Amniotic epithelial cell (primary cell): ENCODE measurements around the gene SLC19A3.
"Not testable (repeated sequence)": the region's sequence is repeated elsewhere in the genome, so short reads cannot be mapped to it uniquely, and the experiment has no call there.

Source experiments
- DNase-seq: peaks from one replicate; pipeline ENCODE4 v3.0.0-alpha.2; 2010; ENCODE audit warnings: low read depth

Gene SLC19A3

DNA sequence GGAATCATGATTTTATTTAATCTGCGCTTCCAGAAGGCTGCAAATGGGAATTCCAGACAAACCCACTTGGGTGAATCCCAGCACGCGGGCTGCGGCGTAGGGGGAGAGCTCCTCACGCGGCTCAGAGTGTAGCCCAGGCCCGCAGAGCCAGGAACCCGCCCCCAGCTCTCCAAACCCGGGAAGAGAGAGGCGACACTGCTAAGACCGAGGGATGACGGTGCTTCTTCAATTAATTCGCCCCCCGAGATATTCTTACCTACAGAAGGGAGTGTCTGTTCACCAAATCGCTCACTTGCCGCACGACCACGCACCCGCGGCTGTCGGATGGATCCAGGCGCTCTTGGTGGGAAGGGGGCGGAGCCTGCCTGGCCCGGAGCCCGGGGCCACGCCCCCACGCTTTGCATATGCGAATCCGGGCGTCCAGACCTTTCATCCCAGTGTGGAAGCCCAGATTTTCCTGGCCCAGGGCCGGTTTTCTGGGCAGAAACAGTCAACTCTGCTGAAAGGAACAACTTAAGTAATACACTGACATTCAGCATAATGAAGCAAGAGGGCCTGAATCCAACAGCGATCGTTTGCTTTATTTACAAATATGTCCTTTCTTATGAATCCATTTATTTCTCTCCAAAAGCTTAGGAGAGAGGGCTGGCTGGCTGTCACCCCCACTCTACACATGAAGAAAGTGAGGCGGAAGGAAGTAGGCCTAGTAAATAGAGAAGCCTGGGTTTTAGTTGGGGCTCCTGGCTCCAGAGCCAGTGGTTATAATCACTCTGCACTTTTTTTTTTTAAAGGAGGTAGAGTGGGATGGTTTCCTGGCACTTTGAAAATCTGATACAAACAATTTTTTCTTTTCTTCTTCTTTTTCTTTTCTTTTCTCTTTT, at the start of gene SLC19A3:
Gene SLC19A3, minus strand, starts transcription at position 342 of the 881 bp plus-strand sequence. CDS start 15,710 bp downstream, outside the sequence.
- peak; percentile 91 for DNase-seq

GRCh38 chr2:227766373-227766883, 48.6 kb upstream of the SLC19A3 start:
- peak; percentile 62 for DNase-seq

DNA sequence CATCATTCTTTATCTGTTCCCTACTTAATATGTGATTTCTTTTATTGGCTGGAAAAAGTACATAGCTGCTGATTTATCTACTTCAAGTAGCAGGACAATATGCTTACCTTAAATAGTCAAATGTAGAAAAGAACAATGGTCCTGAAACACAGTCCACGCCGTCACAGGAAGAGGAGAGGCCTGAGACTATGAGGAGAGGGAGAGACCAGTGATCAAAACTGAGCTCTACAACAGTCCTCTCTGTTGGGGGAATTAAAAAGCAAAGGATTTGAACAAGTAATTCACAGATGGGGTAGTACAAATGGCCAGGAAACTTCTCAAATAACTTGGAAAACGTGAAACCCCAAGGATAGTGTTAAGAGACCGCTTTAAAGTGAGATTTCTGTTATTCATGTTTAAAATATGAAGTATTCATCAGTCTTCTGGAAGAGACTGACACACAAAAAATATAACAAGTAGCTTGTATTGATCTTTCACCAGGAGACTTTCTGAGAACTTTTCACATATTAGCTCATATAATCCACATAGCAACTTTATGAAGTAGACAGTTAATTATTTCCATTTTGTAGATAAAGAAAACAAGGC, 48.1 kb upstream of the SLC19A3 start:
- no peak for DNase-seq

GRCh38 chr2:227761740-227762476, 44.1 kb upstream of the SLC19A3 start:
- no peak for DNase-seq

DNA sequence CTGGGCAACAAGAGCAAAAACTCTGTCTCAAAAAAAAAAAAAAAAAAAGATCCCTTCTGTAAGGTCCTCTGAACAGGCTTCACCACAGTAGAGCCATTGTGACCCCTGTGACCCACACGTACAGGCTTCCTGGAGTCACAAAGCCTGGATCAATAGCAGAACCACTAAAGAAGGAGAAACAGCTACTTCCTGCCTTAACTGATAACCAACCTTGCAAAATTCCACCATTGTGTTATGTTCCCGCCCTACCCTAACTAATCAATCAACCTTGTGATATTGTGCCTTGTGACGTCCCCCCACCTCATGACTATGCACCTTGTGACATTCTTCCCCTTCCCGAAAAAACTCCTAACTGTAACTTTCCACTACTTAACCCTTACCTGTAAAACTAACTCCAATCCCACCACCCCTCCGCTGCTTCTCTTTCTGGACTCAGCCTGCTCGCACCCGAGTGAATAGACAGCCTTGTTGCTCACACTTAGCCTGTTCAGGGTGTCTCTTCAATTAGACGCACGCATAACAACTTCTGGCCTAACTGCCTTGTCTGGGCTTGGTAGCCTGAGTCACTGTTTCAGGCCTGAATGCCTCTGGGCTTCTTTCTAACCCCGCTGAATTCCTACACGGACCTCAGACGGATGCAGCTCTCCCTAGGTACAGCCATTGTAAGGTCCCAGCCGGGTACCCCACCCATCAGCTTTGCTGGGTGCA, 41.7 kb upstream of the SLC19A3 start:
- no peak for DNase-seq

- not testable (repeated sequence) for DNase-seq
These were observed 38.4 kb upstream of the SLC19A3 start for GRCh38 chr2:227756261-227756660.

DNA sequence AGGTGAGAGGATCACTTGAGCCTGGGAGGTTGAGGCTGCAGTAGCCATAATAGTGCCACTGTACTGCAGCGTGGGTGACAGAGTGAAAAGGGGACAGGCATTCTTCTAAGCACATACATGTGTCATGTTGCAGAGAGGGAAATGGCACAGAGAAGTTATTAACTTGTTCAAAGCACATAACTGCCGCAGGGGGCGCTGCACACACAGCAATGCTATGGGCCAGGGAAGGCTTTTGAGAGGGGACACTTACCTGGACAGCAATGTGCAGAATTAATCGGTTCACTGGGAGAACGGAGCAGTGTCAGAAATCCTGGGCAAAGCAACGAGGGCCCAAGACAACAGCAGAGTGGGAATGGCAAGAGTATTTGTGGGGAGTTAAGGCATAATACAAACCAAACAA, 30.3 kb upstream of the SLC19A3 start:
- DNase-seq: no peak

DNA sequence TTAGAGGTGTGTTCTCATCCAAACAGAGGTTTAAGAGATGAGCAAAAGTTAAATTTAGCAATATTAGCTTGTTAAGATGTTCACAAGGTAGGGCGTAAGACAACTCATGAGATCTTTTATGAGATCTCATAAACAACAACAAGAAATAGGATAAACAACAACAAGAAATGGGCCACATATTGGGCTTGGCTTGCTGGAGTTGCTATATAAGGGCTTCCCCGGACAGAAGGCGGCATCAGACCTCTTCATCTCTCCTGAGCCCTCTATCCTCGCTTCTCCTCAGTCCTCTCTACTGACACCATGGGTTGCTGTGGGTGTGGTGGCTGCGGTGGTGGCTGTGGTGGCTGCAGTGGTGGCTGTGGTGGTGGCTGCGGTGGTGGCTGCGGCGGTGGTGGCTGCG, 27.8 kb upstream of the SLC19A3 start, which contains the start of gene SCYGR8:
Gene SCYGR8, plus strand, starts transcription at position 301 of the 400 bp plus-strand sequence. Its CDS starts 0 bp downstream, at position 301.
- DNase-seq: no peak

DNA sequence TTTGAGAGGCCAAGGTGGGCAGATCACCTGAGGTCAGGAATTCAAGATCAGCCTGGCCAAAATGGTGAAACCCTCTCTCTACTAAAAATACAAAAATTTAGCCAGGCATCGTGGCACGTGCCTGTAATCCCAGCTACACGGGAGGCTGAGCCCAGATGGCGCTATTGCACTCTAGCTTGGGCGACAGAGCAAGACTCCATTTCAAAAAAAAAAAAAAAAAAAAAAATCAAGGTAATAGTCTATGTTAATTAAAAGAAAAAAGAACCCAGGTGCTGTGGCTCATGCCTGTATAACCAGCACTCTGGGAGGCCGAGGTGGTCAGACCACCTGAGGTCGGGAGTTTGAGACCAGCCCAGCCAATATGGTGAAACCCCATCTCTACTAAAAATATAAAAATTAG, 22.9 kb upstream of the SLC19A3 start:
- not testable (repeated sequence) for DNase-seq

GRCh38 chr2:227739351-227739750, 21.5 kb upstream of the SLC19A3 start:
- DNase-seq: no peak

- no peak for DNase-seq
These were observed 10.2 kb upstream of the SLC19A3 start, which contains the start of gene SCYGR7 for GRCh38 chr2:227728035-227728434. Gene SCYGR7 (plus strand): TSS chr2:227728335. CDS start chr2:227728335, 0 bp downstream.

GRCh38 chr2:227724394-227725039, 6.7 kb upstream of the SLC19A3 start, which contains the start of gene SCYGR6:
Gene SCYGR6 (minus strand): TSS chr2:227724757. CDS start chr2:227724757, 0 bp downstream.
- no peak for DNase-seq

DNA sequence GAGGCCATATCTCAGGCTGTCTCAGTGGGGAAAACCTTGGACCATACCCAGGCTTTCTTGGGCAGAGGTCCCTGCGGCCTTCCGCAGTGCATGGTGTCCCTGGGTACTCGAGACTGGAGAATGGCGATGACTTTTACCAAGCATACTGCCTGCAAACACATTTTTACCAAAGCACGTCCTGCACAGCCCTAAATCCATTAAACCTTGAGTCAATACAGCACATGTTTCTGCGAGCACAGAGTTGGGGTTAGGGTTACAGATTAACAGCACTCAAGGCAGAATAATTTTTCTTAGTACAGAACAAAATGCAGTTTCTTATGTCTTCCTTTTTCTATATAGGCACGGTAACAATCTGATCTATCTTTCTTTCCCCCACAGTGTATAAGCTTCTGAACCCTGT, 5.0 kb upstream of the SLC19A3 start:
- DNase-seq: not testable (repeated sequence)

- peak; percentile 27 for DNase-seq
These were observed 2.9 kb upstream of the SLC19A3 start for GRCh38 chr2:227720680-227721079.

GRCh38 chr2:227719641-227720040, 1.8 kb upstream of the SLC19A3 start:
- DNase-seq: peak; percentile 27

GRCh38 chr2:227716501-227716900, 1.3 kb downstream of the SLC19A3 start:
- DNase-seq: no peak

DNA sequence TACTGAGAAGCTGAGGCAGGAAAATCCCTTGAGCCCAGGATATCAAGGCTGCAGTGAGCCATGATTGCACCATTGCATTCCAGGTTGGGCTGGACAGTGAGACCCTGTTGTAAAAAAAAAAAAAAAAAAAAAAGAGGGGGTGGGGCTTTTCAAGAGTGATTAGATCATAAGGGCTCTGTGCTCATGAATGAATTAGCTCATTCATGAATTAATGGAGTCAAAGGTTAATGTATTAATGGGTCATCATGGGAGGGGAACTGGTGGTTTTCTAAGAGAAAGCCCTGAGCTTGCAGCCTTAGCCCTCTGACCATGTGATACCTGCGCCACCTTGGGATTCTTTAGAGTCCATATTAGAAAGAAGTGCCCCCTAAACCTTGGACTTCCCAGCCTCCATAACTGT, 4.5 kb downstream of the SLC19A3 start:
- peak; percentile 39 for DNase-seq

DNA sequence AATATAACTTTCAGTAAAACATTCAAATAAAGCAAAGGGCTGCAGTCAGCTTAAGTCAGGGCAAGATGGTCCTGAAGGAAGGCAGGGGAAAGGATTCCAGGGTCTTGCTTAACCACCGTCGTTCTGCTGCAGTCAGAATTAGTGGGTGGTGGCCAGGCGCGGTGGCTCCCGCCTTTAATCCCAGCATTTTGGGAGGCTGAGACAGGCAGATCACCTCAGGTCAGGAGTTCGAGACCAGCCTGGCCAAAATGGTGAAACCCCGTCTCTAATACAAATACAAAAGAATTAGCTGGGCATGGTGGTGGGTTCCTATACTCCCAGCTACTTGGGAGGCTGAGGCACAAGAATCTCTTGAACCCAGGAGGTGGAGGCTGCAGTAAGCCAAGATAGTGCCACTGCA, 6.8 kb downstream of the SLC19A3 start:
- DNase-seq: no peak

GRCh38 chr2:227707390-227707789, 10.4 kb downstream of the SLC19A3 start:
- no peak for DNase-seq

- no peak for DNase-seq
These were observed 11.0 kb downstream of the SLC19A3 start for GRCh38 chr2:227706859-227707258.

- peak; percentile 51 for DNase-seq
These were observed 13.9 kb downstream of the SLC19A3 start for GRCh38 chr2:227703961-227704360.
